ENCODE results near the gene CRTAC1.

GRCh38 chr10:98058295-98058694, 27.9 kb upstream of the CRTAC1 start:
- no peak for TF ChIP-seq CTCF (conservative IDR thresholded peaks at IDR 0.05 in 1 of 2, IDR thresholded peaks at IDR 0.05 in 1 of 2; ENCODE audit: extremely low read depth in 1 of 2, insufficient read depth in 1 of 2, low read depth in 1 of 2, low read length in 2 of 2)
- TF ChIP-seq EZH2 (IDR thresholded peaks at IDR 0.05; ENCODE audit: borderline replicate concordance, low read length), result no peak
